ENCODE results near the gene MAPRE2. TPM values are rescaled to one million over a fixed set of nuclear protein-coding genes. Genes with fewer than 3 reads are reported as not detected.

MAPRE2 gene
- total RNA-seq, 1 experiment from 2014 or later = 22.1 TPM

GRCh38 chr18:35085450-35086380, 44.5 kb downstream of the MAPRE2 start:
- Histone ChIP-seq H3K36me3 (replicated peaks; ENCODE audit: control insufficient read depth, insufficient read depth, low read length) (no peaks in the 10 kb centered on the region), H3K27me3 (ENCODE audit: control insufficient read depth, insufficient read depth, low read length) (no peaks in the 10 kb centered on the region), H3K4me3 (ENCODE audit: insufficient read depth, low read depth, low read length) (no peak overlapping the region)
- DNase-seq = no peak

GRCh38 chr18:35086704-35087103, 45.5 kb downstream of the MAPRE2 start:
- Histone ChIP-seq H3K27me3 (ENCODE audit: control insufficient read depth, insufficient read depth, low read length) (no peaks in the 10 kb centered on the region), H3K36me3 (replicated peaks; ENCODE audit: control insufficient read depth, insufficient read depth, low read length) (no peaks in the 10 kb centered on the region), H3K4me3 (ENCODE audit: insufficient read depth, low read depth, low read length) (no peak overlapping the region)
- DNase-seq = no peak

- Histone ChIP-seq H3K36me3 (replicated peaks; ENCODE audit: control insufficient read depth, insufficient read depth, low read length) (no peaks in the 10 kb centered on the region), H3K27me3 (ENCODE audit: control insufficient read depth, insufficient read depth, low read length) (no peaks in the 10 kb centered on the region), H3K4me3 (ENCODE audit: insufficient read depth, low read depth, low read length) (no peak overlapping the region)
- DNase-seq = no peak
Measured at GRCh38 chr18:35087726-35088125, 46.5 kb downstream of the MAPRE2 start.

DNA sequence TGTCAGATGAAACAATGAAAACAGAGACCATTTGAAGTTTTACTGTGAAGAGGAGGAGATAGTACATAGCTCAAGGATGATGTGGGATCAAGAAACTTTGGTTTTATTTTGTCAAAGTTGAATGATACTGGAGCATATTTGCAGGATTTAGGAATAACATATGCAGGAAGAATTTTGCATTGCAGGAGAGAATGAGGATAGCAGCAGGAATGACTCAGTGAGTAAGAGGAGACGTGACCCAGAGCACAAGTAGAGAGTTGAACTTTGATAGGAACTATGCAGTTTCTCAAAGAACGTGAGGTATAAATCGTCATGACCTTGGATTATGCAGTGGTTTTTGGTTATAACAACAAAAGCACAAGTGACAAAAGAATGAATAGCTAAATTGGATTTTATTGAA, 47.7 kb downstream of the MAPRE2 start:
- H3K36me3 ChIP-seq (replicated peaks; ENCODE audit: control insufficient read depth, insufficient read depth, low read length) = no peaks in the 10 kb centered on the region
- no peaks in the 10 kb centered on the region for H3K27me3 ChIP-seq (ENCODE audit: control insufficient read depth, insufficient read depth, low read length)
- DNase-seq = no peak
- no peak overlapping the region for H3K4me3 ChIP-seq (ENCODE audit: insufficient read depth, low read depth, low read length)

GRCh38 chr18:35089382-35089781, 48.2 kb downstream of the MAPRE2 start:
- Histone ChIP-seq H3K4me3 (ENCODE audit: insufficient read depth, low read depth, low read length) (no peak overlapping the region), H3K27me3 (ENCODE audit: control insufficient read depth, insufficient read depth, low read length) (no peaks in the 10 kb centered on the region), H3K36me3 (replicated peaks; ENCODE audit: control insufficient read depth, insufficient read depth, low read length) (no peaks in the 10 kb centered on the region)
- DNase-seq = no peak

- no peaks in the 10 kb centered on the region for H3K27me3 ChIP-seq (ENCODE audit: control insufficient read depth, insufficient read depth, low read length)
- DNase-seq = no peak
- H3K36me3 ChIP-seq (replicated peaks; ENCODE audit: control insufficient read depth, insufficient read depth, low read length) = no peaks in the 10 kb centered on the region
- H3K4me3 ChIP-seq (ENCODE audit: insufficient read depth, low read depth, low read length) = no peak overlapping the region
Measured at GRCh38 chr18:35089891-35090550, 48.8 kb downstream of the MAPRE2 start.

DNA sequence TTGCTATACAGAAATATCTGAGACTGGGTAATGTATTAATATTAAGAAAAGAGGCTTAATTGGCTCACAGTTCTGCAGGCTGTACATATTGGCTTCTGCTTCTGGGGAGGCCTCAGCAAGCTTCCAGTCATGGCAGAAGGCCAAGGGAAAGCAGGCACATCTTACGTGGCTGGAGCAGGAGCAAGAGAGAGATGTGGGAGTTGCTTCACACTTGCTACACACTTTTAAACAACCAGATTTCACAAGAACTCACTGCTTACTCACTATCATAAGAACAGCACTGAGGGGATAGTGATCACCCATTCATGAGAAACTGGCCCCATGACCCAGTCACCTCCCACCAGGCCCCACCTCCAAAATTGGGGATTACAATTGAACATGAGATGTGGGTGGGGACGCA, 50.6 kb downstream of the MAPRE2 start:
- Histone ChIP-seq H3K27me3 (ENCODE audit: control insufficient read depth, insufficient read depth, low read length) (no peaks in the 10 kb centered on the region), H3K4me3 (ENCODE audit: insufficient read depth, low read depth, low read length) (no peak overlapping the region), H3K36me3 (replicated peaks; ENCODE audit: control insufficient read depth, insufficient read depth, low read length) (no peaks in the 10 kb centered on the region)
- DNase-seq = no peak

DNA sequence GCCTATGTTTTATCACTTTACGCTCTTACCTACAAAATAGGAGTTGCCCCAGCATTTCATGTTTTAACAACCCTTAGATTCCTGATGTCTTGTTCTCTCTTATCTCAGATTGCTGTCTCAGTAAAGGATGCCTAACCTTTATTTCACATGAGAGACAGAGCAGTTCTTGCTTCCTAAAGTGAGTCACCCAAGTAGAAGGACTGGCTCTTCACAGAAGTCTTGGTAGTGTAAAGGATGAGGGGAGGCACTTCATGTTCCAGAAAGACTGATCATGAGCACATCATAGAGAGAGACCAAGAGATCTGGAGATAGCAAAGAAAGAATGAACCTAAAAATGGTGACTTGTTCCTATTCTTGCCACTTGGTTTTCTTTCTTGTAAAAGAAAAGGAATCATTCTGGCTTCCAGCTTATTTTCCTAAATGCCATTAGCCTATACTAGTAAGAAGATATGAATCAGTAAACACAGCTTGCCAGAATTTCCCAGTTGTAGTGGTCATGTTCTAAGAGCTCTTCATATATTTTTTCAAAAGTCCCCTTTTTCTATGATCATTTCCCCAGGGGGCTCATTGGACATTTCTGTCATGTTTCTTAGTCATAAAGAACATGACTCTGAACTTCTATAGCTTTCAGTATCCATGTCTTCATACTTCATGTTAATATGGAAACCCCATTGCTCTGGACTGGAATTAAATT, 54.9 kb downstream of the MAPRE2 start:
- no peaks in the 10 kb centered on the region for H3K36me3 ChIP-seq (replicated peaks; ENCODE audit: control insufficient read depth, insufficient read depth, low read length)
- no peaks in the 10 kb centered on the region for H3K27me3 ChIP-seq (ENCODE audit: control insufficient read depth, insufficient read depth, low read length)
- H3K4me3 ChIP-seq (ENCODE audit: insufficient read depth, low read depth, low read length) = no peak overlapping the region
- no peak for DNase-seq

DNA sequence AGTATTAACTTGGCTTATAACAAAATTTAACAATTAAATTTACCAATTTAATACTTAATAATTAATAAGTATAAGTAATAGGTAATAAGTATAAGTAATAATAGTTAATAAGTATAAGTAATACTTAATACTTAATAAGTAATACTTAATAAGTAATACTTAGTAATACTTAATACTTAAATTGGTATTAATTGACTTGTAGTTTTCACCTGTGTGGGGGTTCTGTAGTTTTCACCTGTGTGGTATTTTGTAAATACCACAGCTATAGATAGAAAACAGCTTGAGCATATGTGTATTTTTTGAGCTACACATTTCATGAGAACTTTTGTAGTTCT, 55.4 kb downstream of the MAPRE2 start:
- DNase-seq = no peak
- Histone ChIP-seq H3K27me3 (ENCODE audit: control insufficient read depth, insufficient read depth, low read length) (no peaks in the 10 kb centered on the region), H3K36me3 (replicated peaks; ENCODE audit: control insufficient read depth, insufficient read depth, low read length) (no peaks in the 10 kb centered on the region), H3K4me3 (ENCODE audit: insufficient read depth, low read depth, low read length) (no peak overlapping the region)

- no peak for DNase-seq
- no peaks in the 10 kb centered on the region for H3K36me3 ChIP-seq (replicated peaks; ENCODE audit: control insufficient read depth, insufficient read depth, low read length)
- H3K27me3 ChIP-seq (ENCODE audit: control insufficient read depth, insufficient read depth, low read length) = no peaks in the 10 kb centered on the region
- no peak overlapping the region for H3K4me3 ChIP-seq (ENCODE audit: insufficient read depth, low read depth, low read length)
Measured at GRCh38 chr18:35097195-35097594, 56.0 kb downstream of the MAPRE2 start.

DNA sequence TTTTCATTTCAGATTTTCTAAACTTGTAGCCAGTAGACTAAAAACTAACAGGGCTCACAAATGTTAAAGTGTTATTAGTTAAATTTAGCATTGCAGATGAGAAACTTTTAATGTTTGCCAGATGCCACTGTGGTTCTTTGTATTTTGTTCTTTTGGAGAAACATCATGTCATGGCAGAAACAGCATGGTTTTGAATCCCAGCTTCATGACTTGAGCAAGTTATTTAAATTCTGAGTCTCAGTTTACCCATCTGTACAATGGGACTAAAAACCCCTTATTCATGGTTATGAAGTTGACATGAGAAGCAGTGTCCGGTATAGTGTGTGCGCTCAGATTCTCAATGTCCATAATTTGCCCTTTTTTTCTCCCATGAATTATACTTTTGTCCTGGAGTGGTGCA, 56.5 kb downstream of the MAPRE2 start:
- H3K4me3 ChIP-seq (ENCODE audit: insufficient read depth, low read depth, low read length) = no peak overlapping the region
- no peaks in the 10 kb centered on the region for H3K27me3 ChIP-seq (ENCODE audit: control insufficient read depth, insufficient read depth, low read length)
- no peak for DNase-seq

DNA sequence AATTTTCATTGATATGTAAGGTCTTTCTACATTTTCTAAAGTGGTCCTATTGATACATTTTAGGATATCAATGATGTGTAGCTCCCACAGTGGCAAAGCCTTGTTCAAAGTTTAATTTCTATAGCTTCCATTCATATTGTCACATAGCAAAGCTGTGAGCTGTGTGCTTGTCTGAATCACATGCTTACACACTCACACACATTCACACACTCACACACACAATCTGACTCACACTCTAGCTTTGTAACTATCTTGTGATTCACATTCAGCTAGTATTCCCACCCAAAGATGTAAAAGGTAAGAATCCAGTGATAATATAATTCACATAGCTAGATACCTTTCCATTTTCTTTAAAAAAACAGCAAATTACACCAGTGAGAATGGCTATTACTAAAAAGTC, 58.7 kb downstream of the MAPRE2 start:
- Histone ChIP-seq H3K36me3 (replicated peaks; ENCODE audit: control insufficient read depth, insufficient read depth, low read length) (no peaks in the 10 kb centered on the region), H3K4me3 (ENCODE audit: insufficient read depth, low read depth, low read length) (no peak overlapping the region), H3K27me3 (ENCODE audit: control insufficient read depth, insufficient read depth, low read length) (no peaks in the 10 kb centered on the region)
- DNase-seq = no peak

More for the DNA sequence above, 56.5 kb downstream of the MAPRE2 start:
- no peaks in the 10 kb centered on the region for H3K36me3 ChIP-seq (replicated peaks; ENCODE audit: control insufficient read depth, insufficient read depth, low read length)

- Histone ChIP-seq H3K4me3 (ENCODE audit: insufficient read depth, low read depth, low read length) (no peak overlapping the region), H3K36me3 (replicated peaks; ENCODE audit: control insufficient read depth, insufficient read depth, low read length) (no peaks in the 10 kb centered on the region), H3K27me3 (ENCODE audit: control insufficient read depth, insufficient read depth, low read length) (no peaks in the 10 kb centered on the region)
- no peak for DNase-seq
Measured at GRCh38 chr18:35104391-35105051, 63.3 kb downstream of the MAPRE2 start.

- no peaks in the 10 kb centered on the region for H3K27me3 ChIP-seq (ENCODE audit: control insufficient read depth, insufficient read depth, low read length)
- no peaks in the 10 kb centered on the region for H3K36me3 ChIP-seq (replicated peaks; ENCODE audit: control insufficient read depth, insufficient read depth, low read length)
- DNase-seq = no peak
- H3K4me3 ChIP-seq (ENCODE audit: insufficient read depth, low read depth, low read length) = no peak overlapping the region
Measured at GRCh38 chr18:35106013-35106844, 65.0 kb downstream of the MAPRE2 start.

All from H7 (cell line).